HG02798 (cell line): ENCODE measurements around the gene DHRS7B.

Experiments used
- ATAC-seq: cut with Tn5 transposase; IDR thresholded peaks from one replicate; pipeline ENCODE4 v1.9.1; 2021; ENCODE audit warnings: mild to moderate bottlenecking; ENCODE audit not compliant: unreplicated experiment, poor library complexity

DHRS7B gene

GRCh38 chr17:21231533-21231932 is 104.8 kb downstream of the DHRS7B start:
- ATAC-seq: no peak

- no peak for ATAC-seq
These were observed 105.4 kb downstream of the DHRS7B start for GRCh38 chr17:21232033-21232749.

GRCh38 chr17:21233581-21234347 is 107.0 kb downstream of the DHRS7B start:
- no peak for ATAC-seq

GRCh38 chr17:21235921-21236320 is 109.2 kb downstream of the DHRS7B start:
- no peak for ATAC-seq

- no peak for ATAC-seq
These were observed 113.1 kb downstream of the DHRS7B start for GRCh38 chr17:21239680-21240368.

GRCh38 chr17:21240369-21241055 is 113.7 kb downstream of the DHRS7B start:
- ATAC-seq: no peak
